SK-N-SH treated with all-trans-retinoic acid at 6 μM for 48 hours (cell line): Measurements from ENCODE around the gene PPA2.
A peak's percentile ranks its signal among the peaks of the same experiment; 100 is the strongest.

Experiments
- ATAC-seq: fragments of 200-7000 bp; cut with Tn5 transposase; 3 replicates; pipeline ENCODE4 v1.9.1; 2020; ENCODE audit warnings: mild to moderate bottlenecking, moderate library complexity
- CSDC2 ChIP-seq: fragments of 250-450 bp; sonication (Bioruptor Pico); IDR thresholded peaks from 2 replicates; pipeline ENCODE4 v1.5.0; 2020; ENCODE audit warnings: mild to moderate bottlenecking, moderate library complexity
- ISL1 ChIP-seq: fragments of 250-450 bp; sonication (Bioruptor Pico); IDR thresholded peaks from 2 replicates; pipeline ENCODE4 v2.1.2; 2022; ENCODE audit warnings: mild to moderate bottlenecking, moderate library complexity
- OSR1 ChIP-seq: fragments of 250-450 bp; sonication (Bioruptor Pico); IDR thresholded peaks from 2 replicates; pipeline ENCODE4 v1.8.0; 2022; ENCODE audit warnings: moderate library complexity, mild to moderate bottlenecking, inconsistent platforms
- PPARA ChIP-seq: fragments of 250-450 bp; sonication (Bioruptor Pico); IDR thresholded peaks from 2 replicates; pipeline ENCODE4 v1.5.0; 2020; ENCODE audit warnings: mild to moderate bottlenecking, borderline replicate concordance
- RARB ChIP-seq: fragments of 250-450 bp; sonication (Bioruptor Pico); IDR thresholded peaks from 2 replicates; pipeline ENCODE4 v1.8.0; 2021; ENCODE audit warnings: mild to moderate bottlenecking, moderate library complexity
- TCF4 ChIP-seq: fragments of 250-450 bp; sonication (Bioruptor Pico); IDR thresholded peaks from 2 replicates; pipeline ENCODE4 v1.8.0; 2021; ENCODE audit warnings: mild to moderate bottlenecking, moderate library complexity, borderline replicate concordance
- TOX ChIP-seq: fragments of 250-450 bp; sonication (Bioruptor Pico); IDR thresholded peaks from 2 replicates; pipeline ENCODE4 v1.8.0; 2021; ENCODE audit warnings: mild to moderate bottlenecking, moderate library complexity, borderline replicate concordance
- ZFP30 ChIP-seq: fragments of 450-650 bp; formaldehyde crosslinking; IDR thresholded peaks from 2 replicates; pipeline ENCODE4 v1.5.0; 2022; ENCODE audit warnings: mild to moderate bottlenecking, moderate library complexity
- ZNF70 ChIP-seq: fragments of 450-650 bp; formaldehyde crosslinking; IDR thresholded peaks from 2 replicates; pipeline ENCODE4 v1.5.0; 2020; ENCODE audit warnings: mild to moderate bottlenecking, moderate library complexity
- TF ChIP-seq, protein P1 (sequence below): fragments of 250-450 bp; sonication (Bioruptor Pico); IDR thresholded peaks from 2 replicates; pipeline ENCODE4 v1.5.1; 2021; ENCODE audit warnings: mild to moderate bottlenecking, moderate library complexity
- TF ChIP-seq, protein P2 (sequence below): fragments of 250-450 bp; sonication (Bioruptor Pico); IDR thresholded peaks from 2 replicates; pipeline ENCODE4 v1.8.0; 2021; ENCODE audit warnings: low read depth, mild to moderate bottlenecking, moderate library complexity, borderline replicate concordance
- TF ChIP-seq, protein P3 (sequence below): fragments of 250-450 bp; sonication (Bioruptor Pico); IDR thresholded peaks from 2 replicates; pipeline ENCODE4 v1.5.0; 2020; ENCODE audit warnings: mild to moderate bottlenecking, moderate library complexity
- TF ChIP-seq, protein P4 (sequence below): fragments of 250-450 bp; sonication (Bioruptor Pico); IDR thresholded peaks from 2 replicates; pipeline ENCODE4 v1.5.1; 2020; ENCODE audit warnings: low read depth, mild to moderate bottlenecking, moderate library complexity
- TF ChIP-seq, protein P5 (sequence below): fragments of 250-450 bp; sonication (Bioruptor Pico); IDR thresholded peaks from 2 replicates; pipeline ENCODE4 v1.8.0; 2020; ENCODE audit warnings: mild to moderate bottlenecking, moderate library complexity, borderline replicate concordance

Gene PPA2

DNA sequence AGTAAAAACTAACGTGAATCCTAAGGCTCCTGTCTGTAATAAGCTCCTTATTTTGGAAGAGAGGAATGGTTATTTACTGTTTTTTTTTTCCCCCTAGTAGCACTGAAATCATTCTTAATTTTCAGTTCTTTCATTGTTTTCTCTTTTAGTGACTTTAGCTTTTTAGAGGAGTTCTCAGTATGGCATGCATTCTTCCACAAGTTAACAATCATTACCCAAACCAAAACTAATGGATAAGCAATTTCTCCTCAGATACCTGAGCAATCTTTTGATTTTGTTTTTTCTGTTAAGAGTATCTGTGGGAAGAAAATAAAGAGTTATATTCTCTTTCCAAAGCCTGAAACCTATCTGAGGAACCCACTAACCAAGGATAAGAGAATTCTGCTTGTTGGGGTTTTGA, 16.7 kb upstream of the PPA2 start:
- no peak for TF ChIP-seq CSDC2
- no peak for ATAC-seq

DNA sequence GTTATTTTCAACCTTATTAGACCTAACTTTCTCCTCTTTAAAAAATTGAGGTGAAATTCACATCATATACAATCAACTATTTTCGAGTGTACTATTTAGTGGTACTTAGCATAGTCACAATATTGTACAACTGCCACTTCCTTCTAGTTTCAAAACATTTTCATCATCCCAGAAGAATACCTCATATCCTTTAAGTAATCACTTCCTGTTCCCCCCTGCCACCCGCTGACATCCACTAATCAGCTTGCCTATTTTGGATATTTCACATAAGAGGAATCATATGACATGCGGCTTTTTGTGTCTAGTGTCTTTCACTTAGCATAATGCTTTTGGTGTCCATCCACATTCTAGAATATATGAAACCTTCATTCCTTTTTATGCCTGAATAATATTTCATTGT, 10.0 kb upstream of the PPA2 start:
- no peak for TF ChIP-seq OSR1
- no peak for ATAC-seq

DNA sequence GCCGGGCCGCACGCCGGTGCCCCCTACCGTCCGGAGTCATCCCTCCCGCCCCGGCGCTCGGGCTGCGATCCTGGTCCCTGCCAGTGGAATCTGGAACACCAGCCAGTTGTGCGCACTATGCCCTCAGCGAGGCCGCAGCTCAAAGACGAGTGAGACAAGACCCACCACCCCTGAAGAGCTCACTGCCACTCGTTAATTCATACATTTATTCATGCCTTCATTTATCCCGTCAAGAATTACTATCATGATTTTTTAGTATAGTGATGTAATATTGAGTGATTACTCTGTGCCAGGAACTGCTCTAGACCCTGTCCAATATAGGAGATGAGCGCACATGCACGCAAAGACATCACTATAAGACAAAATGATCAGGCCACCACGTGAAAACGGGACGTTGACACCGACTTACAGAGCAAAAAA, 247 bp upstream of the PPA2 start:
- TF ChIP-seq, protein P1, sequence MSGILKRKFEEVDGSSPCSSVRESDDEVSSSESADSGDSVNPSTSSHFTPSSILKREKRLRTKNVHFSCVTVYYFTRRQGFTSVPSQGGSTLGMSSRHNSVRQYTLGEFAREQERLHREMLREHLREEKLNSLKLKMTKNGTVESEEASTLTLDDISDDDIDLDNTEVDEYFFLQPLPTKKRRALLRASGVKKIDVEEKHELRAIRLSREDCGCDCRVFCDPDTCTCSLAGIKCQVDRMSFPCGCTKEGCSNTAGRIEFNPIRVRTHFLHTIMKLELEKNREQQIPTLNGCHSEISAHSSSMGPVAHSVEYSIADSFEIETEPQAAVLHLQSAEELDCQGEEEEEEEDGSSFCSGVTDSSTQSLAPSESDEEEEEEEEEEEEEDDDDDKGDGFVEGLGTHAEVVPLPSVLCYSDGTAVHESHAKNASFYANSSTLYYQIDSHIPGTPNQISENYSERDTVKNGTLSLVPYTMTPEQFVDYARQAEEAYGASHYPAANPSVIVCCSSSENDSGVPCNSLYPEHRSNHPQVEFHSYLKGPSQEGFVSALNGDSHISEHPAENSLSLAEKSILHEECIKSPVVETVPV (CRISPR knock-in tag), result no peak
- ATAC-seq, result peak; percentile 1

DNA sequence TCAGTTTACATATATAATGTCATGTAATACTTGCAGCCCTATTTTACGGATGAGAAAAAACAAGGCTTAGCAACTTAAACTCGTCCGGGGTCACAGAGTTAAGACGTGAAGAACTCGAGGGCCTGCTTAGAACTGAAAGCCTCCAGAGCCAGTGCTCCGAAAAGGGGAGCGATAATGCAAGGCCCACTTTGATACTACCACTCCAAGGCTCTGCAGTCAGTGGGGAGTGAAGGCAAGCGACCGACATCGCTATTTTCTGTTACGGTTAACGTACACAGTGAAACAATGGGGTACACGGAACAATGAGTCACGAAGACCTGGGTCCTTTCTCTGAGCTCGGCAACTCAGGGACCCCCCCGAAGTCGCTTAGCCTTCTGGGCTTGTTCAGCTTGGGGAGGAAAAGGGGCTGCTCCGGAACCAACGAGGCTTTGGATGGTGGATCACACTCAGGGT, 965 bp downstream of the PPA2 start:
- peak; percentile 7; the same call in 2 of the 3 replicates for ATAC-seq
- TF ChIP-seq, protein P2, sequence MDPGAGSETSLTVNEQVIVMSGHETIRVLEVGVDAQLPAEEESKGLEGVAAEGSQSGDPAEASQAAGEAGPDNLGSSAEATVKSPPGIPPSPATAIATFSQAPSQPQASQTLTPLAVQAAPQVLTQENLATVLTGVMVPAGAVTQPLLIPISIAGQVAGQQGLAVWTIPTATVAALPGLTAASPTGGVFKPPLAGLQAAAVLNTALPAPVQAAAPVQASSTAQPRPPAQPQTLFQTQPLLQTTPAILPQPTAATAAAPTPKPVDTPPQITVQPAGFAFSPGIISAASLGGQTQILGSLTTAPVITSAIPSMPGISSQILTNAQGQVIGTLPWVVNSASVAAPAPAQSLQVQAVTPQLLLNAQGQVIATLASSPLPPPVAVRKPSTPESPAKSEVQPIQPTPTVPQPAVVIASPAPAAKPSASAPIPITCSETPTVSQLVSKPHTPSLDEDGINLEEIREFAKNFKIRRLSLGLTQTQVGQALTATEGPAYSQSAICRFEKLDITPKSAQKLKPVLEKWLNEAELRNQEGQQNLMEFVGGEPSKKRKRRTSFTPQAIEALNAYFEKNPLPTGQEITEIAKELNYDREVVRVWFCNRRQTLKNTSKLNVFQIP (CRISPR knock-in tag), result 0 out of 2 replicates have a peak, but pooled peaks have one; percentile 37
- TF ChIP-seq, protein P1 (CRISPR knock-in tag), result no peak
- TF ChIP-seq, all 23 proteins: peak for 1

DNA sequence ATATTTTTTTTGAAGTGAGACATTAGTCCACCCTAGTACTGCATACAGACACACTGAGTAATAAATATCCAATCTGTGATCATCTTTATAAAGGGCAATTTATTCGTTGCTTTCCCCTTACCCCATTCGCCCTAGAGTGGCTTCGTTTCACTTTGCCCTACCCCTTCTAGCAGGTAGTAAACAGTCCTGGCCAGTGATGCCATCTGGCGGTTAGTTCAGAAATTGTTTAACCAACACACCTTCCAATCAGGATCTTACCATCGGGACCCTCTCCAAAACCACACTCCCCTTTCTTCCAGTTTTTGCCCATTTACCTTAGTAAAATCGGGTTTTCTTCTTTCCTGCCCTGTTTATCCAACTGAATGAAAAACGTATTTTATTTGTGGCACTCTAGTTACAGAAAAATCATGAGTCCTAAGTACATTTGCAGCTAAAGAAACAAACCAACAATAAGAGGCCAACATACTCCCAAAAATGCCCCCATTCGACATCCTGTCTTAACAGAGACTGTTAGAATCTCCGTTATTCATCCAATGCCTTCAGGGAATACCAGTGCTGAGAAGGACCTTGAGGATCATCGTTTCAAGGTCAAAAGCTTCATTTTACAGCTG, 2.2 kb downstream of the PPA2 start:
- ATAC-seq, result peak; percentile 59
- TF ChIP-seq ISL1 (CRISPR knock-in tag) (no peak), ZFP30 (CRISPR knock-in tag) (no peak), CSDC2 (no peak), RARB (CRISPR knock-in tag) (no peak), OSR1 (no peak), PPARA (CRISPR knock-in tag) (no peak), TOX (CRISPR knock-in tag) (no peak), ZNF70 (CRISPR knock-in tag) (no peak), TCF4 (CRISPR knock-in tag) (no peak)
- TF ChIP-seq, protein P3, sequence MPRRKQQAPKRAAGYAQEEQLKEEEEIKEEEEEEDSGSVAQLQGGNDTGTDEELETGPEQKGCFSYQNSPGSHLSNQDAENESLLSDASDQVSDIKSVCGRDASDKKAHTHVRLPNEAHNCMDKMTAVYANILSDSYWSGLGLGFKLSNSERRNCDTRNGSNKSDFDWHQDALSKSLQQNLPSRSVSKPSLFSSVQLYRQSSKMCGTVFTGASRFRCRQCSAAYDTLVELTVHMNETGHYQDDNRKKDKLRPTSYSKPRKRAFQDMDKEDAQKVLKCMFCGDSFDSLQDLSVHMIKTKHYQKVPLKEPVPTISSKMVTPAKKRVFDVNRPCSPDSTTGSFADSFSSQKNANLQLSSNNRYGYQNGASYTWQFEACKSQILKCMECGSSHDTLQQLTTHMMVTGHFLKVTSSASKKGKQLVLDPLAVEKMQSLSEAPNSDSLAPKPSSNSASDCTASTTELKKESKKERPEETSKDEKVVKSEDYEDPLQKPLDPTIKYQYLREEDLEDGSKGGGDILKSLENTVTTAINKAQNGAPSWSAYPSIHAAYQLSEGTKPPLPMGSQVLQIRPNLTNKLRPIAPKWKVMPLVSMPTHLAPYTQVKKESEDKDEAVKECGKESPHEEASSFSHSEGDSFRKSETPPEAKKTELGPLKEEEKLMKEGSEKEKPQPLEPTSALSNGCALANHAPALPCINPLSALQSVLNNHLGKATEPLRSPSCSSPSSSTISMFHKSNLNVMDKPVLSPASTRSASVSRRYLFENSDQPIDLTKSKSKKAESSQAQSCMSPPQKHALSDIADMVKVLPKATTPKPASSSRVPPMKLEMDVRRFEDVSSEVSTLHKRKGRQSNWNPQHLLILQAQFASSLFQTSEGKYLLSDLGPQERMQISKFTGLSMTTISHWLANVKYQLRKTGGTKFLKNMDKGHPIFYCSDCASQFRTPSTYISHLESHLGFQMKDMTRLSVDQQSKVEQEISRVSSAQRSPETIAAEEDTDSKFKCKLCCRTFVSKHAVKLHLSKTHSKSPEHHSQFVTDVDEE, result no peak
- TF ChIP-seq, protein P4, sequence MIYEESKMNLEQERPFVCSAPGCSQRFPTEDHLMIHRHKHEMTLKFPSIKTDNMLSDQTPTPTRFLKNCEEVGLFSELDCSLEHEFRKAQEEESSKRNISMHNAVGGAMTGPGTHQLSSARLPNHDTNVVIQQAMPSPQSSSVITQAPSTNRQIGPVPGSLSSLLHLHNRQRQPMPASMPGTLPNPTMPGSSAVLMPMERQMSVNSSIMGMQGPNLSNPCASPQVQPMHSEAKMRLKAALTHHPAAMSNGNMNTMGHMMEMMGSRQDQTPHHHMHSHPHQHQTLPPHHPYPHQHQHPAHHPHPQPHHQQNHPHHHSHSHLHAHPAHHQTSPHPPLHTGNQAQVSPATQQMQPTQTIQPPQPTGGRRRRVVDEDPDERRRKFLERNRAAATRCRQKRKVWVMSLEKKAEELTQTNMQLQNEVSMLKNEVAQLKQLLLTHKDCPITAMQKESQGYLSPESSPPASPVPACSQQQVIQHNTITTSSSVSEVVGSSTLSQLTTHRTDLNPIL (CRISPR knock-in tag), result no peak
- TF ChIP-seq, protein P5, sequence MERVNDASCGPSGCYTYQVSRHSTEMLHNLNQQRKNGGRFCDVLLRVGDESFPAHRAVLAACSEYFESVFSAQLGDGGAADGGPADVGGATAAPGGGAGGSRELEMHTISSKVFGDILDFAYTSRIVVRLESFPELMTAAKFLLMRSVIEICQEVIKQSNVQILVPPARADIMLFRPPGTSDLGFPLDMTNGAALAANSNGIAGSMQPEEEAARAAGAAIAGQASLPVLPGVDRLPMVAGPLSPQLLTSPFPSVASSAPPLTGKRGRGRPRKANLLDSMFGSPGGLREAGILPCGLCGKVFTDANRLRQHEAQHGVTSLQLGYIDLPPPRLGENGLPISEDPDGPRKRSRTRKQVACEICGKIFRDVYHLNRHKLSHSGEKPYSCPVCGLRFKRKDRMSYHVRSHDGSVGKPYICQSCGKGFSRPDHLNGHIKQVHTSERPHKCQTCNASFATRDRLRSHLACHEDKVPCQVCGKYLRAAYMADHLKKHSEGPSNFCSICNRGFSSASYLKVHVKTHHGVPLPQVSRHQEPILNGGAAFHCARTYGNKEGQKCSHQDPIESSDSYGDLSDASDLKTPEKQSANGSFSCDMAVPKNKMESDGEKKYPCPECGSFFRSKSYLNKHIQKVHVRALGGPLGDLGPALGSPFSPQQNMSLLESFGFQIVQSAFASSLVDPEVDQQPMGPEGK (CRISPR knock-in tag), result no peak
